HepG2 (cell line): ENCODE data around the gene ARID3C. TPM values are rescaled to one million over a fixed set of nuclear protein-coding genes. Genes with fewer than 3 reads are reported as not detected.

ENCODE experiments used
- ATF7-NPFF ChIP-seq: sonication (generic); formaldehyde crosslinking; IDR thresholded peaks from 2 replicates; pipeline ENCODE4 v1.8.1; 2023; ENCODE audit warnings: mild to moderate bottlenecking, low read depth, missing genetic modification reagents, moderate library complexity
- ELF4 ChIP-seq: sonication (generic); formaldehyde crosslinking; IDR thresholded peaks from 2 replicates; pipeline ENCODE4 v1.5.0; 2020; ENCODE audit warnings: missing genetic modification reagents, mild to moderate bottlenecking, moderate library complexity, borderline replicate concordance
- FOSL1 ChIP-seq: sonication (generic); formaldehyde crosslinking; IDR thresholded peaks from 2 replicates; pipeline ENCODE4 v1.9.0; 2021; ENCODE audit warnings: missing genetic modification reagents, borderline replicate concordance
- HOXA9 ChIP-seq: sonication (generic); formaldehyde crosslinking; IDR thresholded peaks from 2 replicates; pipeline ENCODE4 v1.8.1; 2022; ENCODE audit warnings: missing genetic modification reagents, mild to moderate bottlenecking, moderate library complexity, borderline replicate concordance
- MATR3 ChIP-seq: sonication (generic); formaldehyde crosslinking; IDR thresholded peaks from 2 replicates; pipeline ENCODE4 v1.4.0; 2020; ENCODE audit warnings: missing genetic modification reagents
- MBD4 ChIP-seq: IDR thresholded peaks from 2 replicates; pipeline ENCODE4 v1.6.1; 2012; ENCODE audit warnings: low read length, inconsistent platforms, borderline replicate concordance
- PITX1 ChIP-seq: sonication (generic); formaldehyde crosslinking; IDR thresholded peaks from 2 replicates; pipeline ENCODE4 v1.5.1; 2020; ENCODE audit warnings: mild to moderate bottlenecking, missing genetic modification reagents
- SETDB1 ChIP-seq: sonication (generic); formaldehyde crosslinking; IDR thresholded peaks from 2 replicates; pipeline ENCODE4 v1.5.1; 2020; ENCODE audit warnings: missing genetic modification reagents, mild to moderate bottlenecking, borderline replicate concordance
- ZBTB3 ChIP-seq: sonication (generic); formaldehyde crosslinking; IDR thresholded peaks from 2 replicates; pipeline ENCODE4 v1.4.0; 2020; ENCODE audit warnings: low read depth, mild to moderate bottlenecking, moderate library complexity, missing genetic modification reagents, borderline replicate concordance
- ZFP62 ChIP-seq: sonication (generic); formaldehyde crosslinking; IDR thresholded peaks from 2 replicates; pipeline ENCODE4 v1.4.0; 2020; ENCODE audit warnings: missing genetic modification reagents
- ZNF256 ChIP-seq: sonication (generic); formaldehyde crosslinking; conservative IDR thresholded peaks from 2 replicates; pipeline ENCODE4 v1.4.0; 2020; ENCODE audit warnings: missing genetic modification reagents
- ZNF280B ChIP-seq: sonication (generic); formaldehyde crosslinking; IDR thresholded peaks from 2 replicates; pipeline ENCODE4 v1.5.0; 2020; ENCODE audit warnings: missing genetic modification reagents, mild to moderate bottlenecking, borderline replicate concordance
- ZNF331 ChIP-seq: sonication (generic); formaldehyde crosslinking; IDR thresholded peaks from 2 replicates; pipeline ENCODE4 v1.4.0; 2020; ENCODE audit warnings: missing genetic modification reagents
- ZNF382 ChIP-seq: sonication (generic); formaldehyde crosslinking; IDR thresholded peaks from 2 replicates; pipeline ENCODE4 v1.5.0; 2020; ENCODE audit warnings: missing genetic modification reagents, mild to moderate bottlenecking, borderline replicate concordance
- ZNF460 ChIP-seq: sonication (generic); formaldehyde crosslinking; IDR thresholded peaks from 2 replicates; pipeline ENCODE4 v1.5.1; 2020; ENCODE audit warnings: missing genetic modification reagents, mild to moderate bottlenecking, borderline replicate concordance
- ZNF562 ChIP-seq: sonication (generic); formaldehyde crosslinking; IDR thresholded peaks from 2 replicates; pipeline ENCODE4 v1.8.0; 2022; ENCODE audit warnings: missing genetic modification reagents, borderline replicate concordance
- polyA plus RNA-seq, 8 experiments: library from polyadenylated mRNA; depleted of rRNA in 3 of 8; stranded (reverse) in 7 of 8; unstranded in 1 of 8; fragments of >200 nt; fragmentation: Illumina TruSeq in 4 of 8; extraction: Trizol in 4 of 8; gene quantifications; 2 replicates each; pipeline versions ENCODE4 v1.2.1 to v1.2.3, GENCODE V29; 2011 to 2016; ENCODE audit warnings: low read depth in 4 of 8, missing spikeins in 1 of 8, mixed read lengths in 1 of 8; ENCODE audit not compliant: insufficient read depth in 1 of 8
- total RNA-seq, 5 experiments: library from RNA; depleted of rRNA; stranded (reverse); fragments of >200 nt; fragmentation: Illumina TruSeq; extraction: Trizol; gene quantifications; 2 replicates each; pipeline ENCODE4 v1.2.3, GENCODE V29; 2016; ENCODE audit warnings: low read depth in 1 of 5
- TF ChIP-seq, protein P1 (sequence below): sonication (generic); formaldehyde crosslinking; IDR thresholded peaks from 2 replicates; pipeline ENCODE4 v1.5.0; 2020; ENCODE audit warnings: mild to moderate bottlenecking, missing genetic modification reagents
- TF ChIP-seq, protein P2 (sequence below): sonication (generic); formaldehyde crosslinking; IDR thresholded peaks from 2 replicates; pipeline ENCODE4 v1.8.1; 2023; ENCODE audit warnings: mild to moderate bottlenecking, inconsistent platforms, moderate library complexity, missing genetic modification reagents, borderline replicate concordance
- TF ChIP-seq, protein P3 (sequence below): IDR thresholded peaks from 2 replicates; pipeline ENCODE4 v1.6.1; 2016; ENCODE audit warnings: low read depth, control low read depth
- TF ChIP-seq, protein P4 (sequence below): sonication (generic); formaldehyde crosslinking; IDR thresholded peaks from 2 replicates; pipeline ENCODE4 v1.4.0; 2020; ENCODE audit warnings: low read depth, mild to moderate bottlenecking, missing genetic modification reagents

The ARID3C gene
- total and polyA plus RNA-seq, 2 of the 13 experiments (the other 11 are each of a cell fraction or from before 2014, with no cell fraction given) = not detected

DNA sequence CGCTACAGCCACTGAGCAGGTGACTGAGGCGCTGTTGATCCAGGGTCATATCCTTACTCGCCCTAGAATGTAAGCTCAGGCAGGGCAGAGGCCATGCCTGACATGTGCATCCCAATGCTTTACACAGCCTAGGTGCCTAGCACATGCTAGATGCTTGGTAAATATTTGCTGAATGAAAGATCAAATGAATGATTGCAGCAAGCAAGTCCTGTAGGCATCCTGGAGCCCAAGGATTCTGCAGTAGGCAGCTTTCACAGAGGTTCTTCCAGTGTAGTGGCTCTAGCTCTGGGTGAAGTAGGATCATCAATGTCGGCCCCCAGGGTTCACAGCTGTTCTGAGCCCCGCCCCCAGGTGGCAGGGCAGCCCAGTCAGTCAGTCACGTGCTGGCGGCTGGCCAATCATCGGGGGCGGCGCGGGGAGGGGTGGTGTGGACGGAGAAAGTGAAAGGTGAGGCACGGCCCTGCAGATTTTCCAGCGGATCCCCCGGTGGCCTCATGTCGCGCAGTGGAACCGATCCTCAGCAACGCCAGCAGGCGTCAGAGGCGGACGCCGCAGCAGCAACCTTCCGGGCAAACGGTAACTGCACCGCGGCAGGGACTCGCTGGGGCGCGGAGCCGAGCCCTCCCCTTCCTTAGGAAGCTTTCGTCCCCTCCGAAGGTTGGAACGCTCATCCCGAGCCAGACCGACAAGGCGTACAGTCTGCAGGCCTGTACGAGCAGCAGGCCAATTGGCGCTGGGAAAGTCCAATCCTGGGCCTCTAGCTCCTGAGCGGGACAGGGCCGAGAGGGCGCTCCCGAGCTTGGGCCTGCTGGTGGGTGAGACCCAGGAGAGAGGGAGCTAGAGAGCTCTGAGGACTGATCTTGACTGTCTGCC, 17.6 kb upstream of the ARID3C start, which contains the start of gene GALT (continued):
- no peak for TF ChIP-seq ELF4 (CRISPR knock-in tag)
- TF ChIP-seq, protein P1, sequence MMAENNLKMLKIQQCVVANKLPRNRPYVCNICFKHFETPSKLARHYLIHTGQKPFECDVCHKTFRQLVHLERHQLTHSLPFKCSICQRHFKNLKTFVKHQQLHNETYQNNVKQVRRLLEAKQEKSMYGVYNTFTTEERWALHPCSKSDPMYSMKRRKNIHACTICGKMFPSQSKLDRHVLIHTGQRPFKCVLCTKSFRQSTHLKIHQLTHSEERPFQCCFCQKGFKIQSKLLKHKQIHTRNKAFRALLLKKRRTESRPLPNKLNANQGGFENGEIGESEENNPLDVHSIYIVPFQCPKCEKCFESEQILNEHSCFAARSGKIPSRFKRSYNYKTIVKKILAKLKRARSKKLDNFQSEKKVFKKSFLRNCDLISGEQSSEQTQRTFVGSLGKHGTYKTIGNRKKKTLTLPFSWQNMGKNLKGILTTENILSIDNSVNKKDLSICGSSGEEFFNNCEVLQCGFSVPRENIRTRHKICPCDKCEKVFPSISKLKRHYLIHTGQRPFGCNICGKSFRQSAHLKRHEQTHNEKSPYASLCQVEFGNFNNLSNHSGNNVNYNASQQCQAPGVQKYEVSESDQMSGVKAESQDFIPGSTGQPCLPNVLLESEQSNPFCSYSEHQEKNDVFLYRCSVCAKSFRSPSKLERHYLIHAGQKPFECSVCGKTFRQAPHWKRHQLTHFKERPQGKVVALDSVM (CRISPR knock-in tag) = peak; percentile 63; the same call in 1 of the 2 replicates
- TF ChIP-seq, protein P2, sequence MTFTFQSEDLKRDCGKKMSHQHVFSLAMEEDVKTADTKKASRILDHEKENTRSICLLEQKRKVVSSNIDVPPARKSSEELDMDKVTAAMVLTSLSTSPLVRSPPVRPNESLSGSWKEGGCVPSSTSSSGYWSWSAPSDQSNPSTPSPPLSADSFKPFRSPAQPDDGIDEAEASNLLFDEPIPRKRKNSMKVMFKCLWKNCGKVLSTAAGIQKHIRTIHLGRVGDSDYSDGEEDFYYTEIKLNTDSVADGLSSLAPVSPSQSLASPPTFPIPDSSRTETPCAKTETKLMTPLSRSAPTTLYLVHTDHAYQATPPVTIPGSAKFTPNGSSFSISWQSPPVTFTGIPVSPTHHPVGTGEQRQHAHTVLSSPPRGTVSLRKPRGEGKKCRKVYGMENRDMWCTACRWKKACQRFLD (CRISPR knock-in tag) = no peak
- TF ChIP-seq ZNF331 (CRISPR knock-in tag) = peak; percentile 53
- no peak for TF ChIP-seq ZBTB3 (CRISPR knock-in tag)
- TF ChIP-seq ZNF562 (CRISPR knock-in tag) = no peak
- peak; percentile 93; the same call in 1 of the 2 replicates for TF ChIP-seq ZNF280B (CRISPR knock-in tag)
- peak; percentile 53; the same call in 1 of the 2 replicates for TF ChIP-seq ZNF256 (CRISPR knock-in tag)
- TF ChIP-seq PITX1 (CRISPR knock-in tag) = peak; percentile 70
- no peak for TF ChIP-seq SETDB1 (CRISPR knock-in tag)
- TF ChIP-seq, protein P3, sequence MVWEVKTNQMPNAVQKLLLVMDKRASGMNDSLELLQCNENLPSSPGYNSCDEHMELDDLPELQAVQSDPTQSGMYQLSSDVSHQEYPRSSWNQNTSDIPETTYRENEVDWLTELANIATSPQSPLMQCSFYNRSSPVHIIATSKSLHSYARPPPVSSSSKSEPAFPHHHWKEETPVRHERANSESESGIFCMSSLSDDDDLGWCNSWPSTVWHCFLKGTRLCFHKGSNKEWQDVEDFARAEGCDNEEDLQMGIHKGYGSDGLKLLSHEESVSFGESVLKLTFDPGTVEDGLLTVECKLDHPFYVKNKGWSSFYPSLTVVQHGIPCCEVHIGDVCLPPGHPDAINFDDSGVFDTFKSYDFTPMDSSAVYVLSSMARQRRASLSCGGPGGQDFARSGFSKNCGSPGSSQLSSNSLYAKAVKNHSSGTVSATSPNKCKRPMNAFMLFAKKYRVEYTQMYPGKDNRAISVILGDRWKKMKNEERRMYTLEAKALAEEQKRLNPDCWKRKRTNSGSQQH (CRISPR knock-in tag) = peak; percentile 75; the same call in 1 of the 2 replicates
- TF ChIP-seq HOXA9 (CRISPR knock-in tag) = no peak
- TF ChIP-seq MBD4 = no peak
- TF ChIP-seq MATR3 (CRISPR knock-in tag) = no peak
- no peak for TF ChIP-seq ZNF382 (CRISPR knock-in tag)
- TF ChIP-seq ZNF460 (CRISPR knock-in tag) = no peak
- no peak for TF ChIP-seq ZFP62 (CRISPR knock-in tag)
- TF ChIP-seq, protein P4, sequence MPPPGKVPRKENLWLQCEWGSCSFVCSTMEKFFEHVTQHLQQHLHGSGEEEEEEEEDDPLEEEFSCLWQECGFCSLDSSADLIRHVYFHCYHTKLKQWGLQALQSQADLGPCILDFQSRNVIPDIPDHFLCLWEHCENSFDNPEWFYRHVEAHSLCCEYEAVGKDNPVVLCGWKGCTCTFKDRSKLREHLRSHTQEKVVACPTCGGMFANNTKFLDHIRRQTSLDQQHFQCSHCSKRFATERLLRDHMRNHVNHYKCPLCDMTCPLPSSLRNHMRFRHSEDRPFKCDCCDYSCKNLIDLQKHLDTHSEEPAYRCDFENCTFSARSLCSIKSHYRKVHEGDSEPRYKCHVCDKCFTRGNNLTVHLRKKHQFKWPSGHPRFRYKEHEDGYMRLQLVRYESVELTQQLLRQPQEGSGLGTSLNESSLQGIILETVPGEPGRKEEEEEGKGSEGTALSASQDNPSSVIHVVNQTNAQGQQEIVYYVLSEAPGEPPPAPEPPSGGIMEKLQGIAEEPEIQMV (CRISPR knock-in tag) = peak; percentile 37; the same call in 1 of the 2 replicates
- no peak for TF ChIP-seq FOSL1
- TF ChIP-seq ATF7-NPFF (CRISPR knock-in tag) = peak; percentile 73; the same call in 1 of the 2 replicates
